Activated CD8-positive, alpha-beta memory T cell treated with anti-CD3 and anti-CD28 coated beads, Interleukin-2, amount 10 ng/mL, durations not matched to agents 7 days and 5 days (primary cell): ENCODE results near the gene PHLDB3. TPM values are rescaled to one million over a fixed set of nuclear protein-coding genes. Genes with fewer than 3 reads are reported as not detected.

Experiments used
- ATAC-seq: fragments of 150-1000 bp; cut with Tn5 transposase; one replicate; pipeline ENCODE4 v1.10.0; 2021; ENCODE audit warnings: moderate library complexity
- CTCF ChIA-PET: fragments of 350-600 bp; sonication (Branson Sonifier 250); formaldehyde crosslinking; loops from one replicate; lab custom pipeline; 2021; ENCODE audit warnings: antibody characterized with exemption; lab: Charles Lee
- DNase-seq: peaks from one replicate; pipeline ENCODE4 v3.0.0-alpha.2; 2020
- H3K27ac Mint-ChIP-seq: one replicate; pipeline ENCODE4 v1.8.0; 2021; ENCODE audit warnings: mild to moderate bottlenecking, mixed read lengths
- H3K27me3 Mint-ChIP-seq: one replicate; pipeline ENCODE4 v1.8.0; 2021; ENCODE audit warnings: mixed read lengths
- H3K36me3 Mint-ChIP-seq: one replicate; pipeline ENCODE4 v1.8.0; 2021; ENCODE audit warnings: mild to moderate bottlenecking, mixed read lengths
- H3K4me1 Mint-ChIP-seq: one replicate; pipeline ENCODE4 v1.8.0; 2021; ENCODE audit warnings: mixed read lengths
- H3K4me3 Mint-ChIP-seq: one replicate; pipeline ENCODE4 v1.8.0; 2021; ENCODE audit warnings: mild to moderate bottlenecking, moderate library complexity, mixed read lengths
- H3K9me3 Mint-ChIP-seq: one replicate; pipeline ENCODE4 v1.8.0; 2022; ENCODE audit warnings: low read depth, mixed read lengths
- total RNA-seq, 2 experiments: library from RNA; stranded (reverse); gene quantifications; one replicate each; pipeline ENCODE4 v1.2.3, GENCODE V29; 2021

PHLDB3 gene
- total RNA-seq, 2 experiments from 2014 or later, result 11.0 to 11.2 TPM

GRCh38 chr19:43469160-43469480 lies 35.4 kb downstream of the PHLDB3 start:
- Mint-ChIP-seq H3K4me1 (peaks cover 21% of the 10 kb centered on the region), H3K27me3 (no peaks in the 10 kb centered on the region), H3K9me3 (no peaks in the 10 kb centered on the region), H3K27ac (no peak overlapping the region), H3K36me3 (no peaks in the 10 kb centered on the region), H3K4me3 (no peak overlapping the region)
- ATAC-seq (no peak), DNase-seq (no peak)
- CTCF ChIA-PET, result interaction anchor here (0.5 to 0.6 kb wide), 2 partner anchors 11 to 1828 kb away, joined by 3 read pairs; no protein-coding TSS in a partner anchor

GRCh38 chr19:43468354-43469159 lies 36.0 kb downstream of the PHLDB3 start:
- DNase-seq (no peak), ATAC-seq (no peak)
- Mint-ChIP-seq H3K36me3 (no peaks in the 10 kb centered on the region), H3K27ac (no peak overlapping the region), H3K27me3 (no peaks in the 10 kb centered on the region), H3K4me3 (no peak overlapping the region), H3K9me3 (no peaks in the 10 kb centered on the region), H3K4me1 (peaks cover 24% of the 10 kb centered on the region)
- CTCF ChIA-PET, result interaction anchor here (0.6 kb wide), 1 partner anchor 1827 kb away, joined by 3 read pairs; no protein-coding TSS in a partner anchor

- CTCF ChIA-PET, result no interaction called here
- DNase-seq (no peak), ATAC-seq (no peak)
- H3K9me3 Mint-ChIP-seq, result no peaks in the 10 kb centered on the region
- no peak overlapping the region for H3K4me3 Mint-ChIP-seq
- peaks cover 26% of the 10 kb centered on the region for H3K4me1 Mint-ChIP-seq
- H3K27me3 Mint-ChIP-seq, result no peaks in the 10 kb centered on the region
- H3K27ac Mint-ChIP-seq, result no peak overlapping the region
- no peaks in the 10 kb centered on the region for H3K36me3 Mint-ChIP-seq
Measured at GRCh38 chr19:43467730-43468129, 36.8 kb downstream of the PHLDB3 start.

GRCh38 chr19:43467276-43467675 lies 37.3 kb downstream of the PHLDB3 start:
- DNase-seq (no peak), ATAC-seq (no peak)
- CTCF ChIA-PET, result no interaction called here
- Mint-ChIP-seq H3K9me3 (no peaks in the 10 kb centered on the region), H3K4me1 (peaks cover 26% of the 10 kb centered on the region), H3K27me3 (no peaks in the 10 kb centered on the region), H3K27ac (no peak overlapping the region), H3K36me3 (no peaks in the 10 kb centered on the region), H3K4me3 (no peak overlapping the region)

GRCh38 chr19:43466793-43467192 lies 37.8 kb downstream of the PHLDB3 start:
- peaks cover 30% of the 10 kb centered on the region for H3K4me1 Mint-ChIP-seq
- no peak for ATAC-seq
- H3K27me3 Mint-ChIP-seq, result peaks cover under 1% of the 10 kb centered on the region
- CTCF ChIA-PET, result interaction anchor here (1.1 to 5.2 kb wide), 3 partner anchors 9 to 54 kb away, joined by 3 to 54 read pairs (median 4); no protein-coding TSS in a partner anchor
- no peak overlapping the region for H3K4me3 Mint-ChIP-seq
- no peak overlapping the region for H3K27ac Mint-ChIP-seq
- no peak for DNase-seq
- H3K9me3 Mint-ChIP-seq, result no peaks in the 10 kb centered on the region
- H3K36me3 Mint-ChIP-seq, result no peaks in the 10 kb centered on the region

GRCh38 chr19:43465468-43466120 lies 39.0 kb downstream of the PHLDB3 start, which contains the start of gene LYPD3:
Gene LYPD3 (minus strand): TSS chr19:43465608. CDS start chr19:43465571, 37 bp downstream.
- Mint-ChIP-seq H3K27ac (peak within 1 kb of the TSS; percentile 41), H3K27me3 (peaks cover 4% of the 10 kb centered on the region), H3K4me1 (peaks cover 30% of the 10 kb centered on the region), H3K4me3 (peak within 1 kb of the TSS; percentile 90), H3K9me3 (no peaks in the 10 kb centered on the region), H3K36me3 (no peaks in the 10 kb centered on the region)
- no peak for DNase-seq
- CTCF ChIA-PET, result interaction anchor here (0.7 to 5.2 kb wide), 4 partner anchors 11 to 55 kb away, joined by 3 to 54 read pairs (median 4); no protein-coding TSS in a partner anchor
- ATAC-seq, result no peak

GRCh38 chr19:43464134-43464775 lies 40.3 kb downstream of the PHLDB3 start:
- Mint-ChIP-seq H3K4me1 (peaks cover 30% of the 10 kb centered on the region), H3K9me3 (no peaks in the 10 kb centered on the region), H3K27ac (peak overlapping the region; percentile 90), H3K36me3 (no peaks in the 10 kb centered on the region), H3K4me3 (peak overlapping the region; percentile 90), H3K27me3 (peaks cover 4% of the 10 kb centered on the region)
- CTCF ChIA-PET, result interaction anchor here (1.0 to 5.2 kb wide), 15 partner anchors 10 to 281 kb away, joined by 3 to 54 read pairs (median 5); partner anchors contain the start of genes IRGQ, PHLDB3 and ZNF576
- ATAC-seq (peak; percentile 52), DNase-seq (no peak)

GRCh38 chr19:43463381-43464133 lies 41.0 kb downstream of the PHLDB3 start:
- peak; percentile 99 for DNase-seq
- H3K4me3 Mint-ChIP-seq, result peak overlapping the region; percentile 90
- H3K27ac Mint-ChIP-seq, result peak overlapping the region; percentile 90
- no peaks in the 10 kb centered on the region for H3K9me3 Mint-ChIP-seq
- CTCF ChIA-PET, result interaction anchor here (0.8 to 5.2 kb wide), 20 partner anchors 11 to 282 kb away, joined by 3 to 54 read pairs (median 4); partner anchors contain the start of genes IRGQ, PHLDB3 and ZNF576
- H3K36me3 Mint-ChIP-seq, result no peaks in the 10 kb centered on the region
- peaks cover 27% of the 10 kb centered on the region for H3K4me1 Mint-ChIP-seq
- ATAC-seq, result peak; percentile 92
- peaks cover 4% of the 10 kb centered on the region for H3K27me3 Mint-ChIP-seq

- H3K4me1 Mint-ChIP-seq, result peaks cover 23% of the 10 kb centered on the region
- no peak for ATAC-seq
- DNase-seq, result no peak
- CTCF ChIA-PET, result interaction anchor here (0.6 to 5.2 kb wide), 20 partner anchors 12 to 282 kb away, joined by 3 to 54 read pairs (median 4); partner anchors contain the start of genes IRGQ, PHLDB3 and ZNF576
- no peaks in the 10 kb centered on the region for H3K9me3 Mint-ChIP-seq
- peaks cover 4% of the 10 kb centered on the region for H3K27me3 Mint-ChIP-seq
- H3K27ac Mint-ChIP-seq, result peak overlapping the region; percentile 44
- no peaks in the 10 kb centered on the region for H3K36me3 Mint-ChIP-seq
- H3K4me3 Mint-ChIP-seq, result peak overlapping the region; percentile 90
Measured at GRCh38 chr19:43462785-43463380, 41.7 kb downstream of the PHLDB3 start.

- ATAC-seq (no peak), DNase-seq (no peak)
- peaks cover 4% of the 10 kb centered on the region for H3K27me3 Mint-ChIP-seq
- H3K4me1 Mint-ChIP-seq, result peaks cover 18% of the 10 kb centered on the region
- CTCF ChIA-PET, result interaction anchor here (0.6 to 5.2 kb wide), 6 partner anchors 12 to 74 kb away, joined by 3 to 54 read pairs (median 4); no protein-coding TSS in a partner anchor
- H3K4me3 Mint-ChIP-seq, result no peak overlapping the region
- H3K27ac Mint-ChIP-seq, result no peak overlapping the region
- no peaks in the 10 kb centered on the region for H3K36me3 Mint-ChIP-seq
- H3K9me3 Mint-ChIP-seq, result no peaks in the 10 kb centered on the region
Measured at GRCh38 chr19:43462383-43462782, 42.2 kb downstream of the PHLDB3 start.

- ATAC-seq, result no peak
- H3K9me3 Mint-ChIP-seq, result no peaks in the 10 kb centered on the region
- H3K36me3 Mint-ChIP-seq, result no peaks in the 10 kb centered on the region
- H3K4me3 Mint-ChIP-seq, result no peak overlapping the region
- H3K27me3 Mint-ChIP-seq, result peaks cover 4% of the 10 kb centered on the region
- DNase-seq, result no peak
- CTCF ChIA-PET, result interaction anchor here (1.7 to 1.9 kb wide), 2 partner anchors 15 to 59 kb away, joined by 6 to 14 read pairs; no protein-coding TSS in a partner anchor
- H3K4me1 Mint-ChIP-seq, result peaks cover 15% of the 10 kb centered on the region
- no peak overlapping the region for H3K27ac Mint-ChIP-seq
Measured at GRCh38 chr19:43461303-43461702, 43.2 kb downstream of the PHLDB3 start.
